Naive thymus-derived CD4-positive, alpha-beta T cell (primary cell): ENCODE data around the gene NRAS. TPM values are rescaled to one million over a fixed set of nuclear protein-coding genes. Genes with fewer than 3 reads are reported as not detected.

ENCODE experiments used
- ATAC-seq: fragments of 150-1000 bp; cut with Tn5 transposase; 2 replicates; pipeline ENCODE4 v1.10.0; 2021; ENCODE audit warnings: mild to moderate bottlenecking, moderate library complexity
- CTCF ChIA-PET: fragments of 350-600 bp; sonication (Branson Sonifier 250); formaldehyde crosslinking; loops from one replicate; lab custom pipeline; 2021; ENCODE audit warnings: antibody characterized with exemption; lab: Charles Lee
- POLR2A ChIA-PET: fragments of 350-600 bp; sonication (Branson Sonifier 250); formaldehyde crosslinking; loops from one replicate; lab custom pipeline; 2021; ENCODE audit warnings: antibody characterized with exemption, inconsistent platforms; lab: Charles Lee
- DNase-seq, 9 donors: peaks; one replicate each; pipeline versions ENCODE4 v3.0.0 to v3.0.0-alpha.2; 2020 to 2022; ENCODE audit warnings: mixed read lengths in 1 of 9
- H3K27ac ChIP-seq: one replicate; pipeline ENCODE4 v1.7.0; 2013; ENCODE audit warnings: mild to moderate bottlenecking, low read depth, low read length, moderate library complexity
- H3K27me3 ChIP-seq, 2 donors: one replicate each; pipeline ENCODE4 v1.7.0; 2013; ENCODE audit warnings: low read length in 2 of 2, mild to moderate bottlenecking in 2 of 2, moderate library complexity in 2 of 2; ENCODE audit not compliant: control insufficient read depth in 2 of 2, insufficient read depth in 2 of 2
- H3K36me3 ChIP-seq, 3 experiments: 1 replicate in 2 of 3; 2 replicates in 1 of 3; pipeline ENCODE4 v1.7.0; 2013; ENCODE audit warnings: low read length in 3 of 3, mild to moderate bottlenecking in 3 of 3, moderate library complexity in 1 of 3; ENCODE audit not compliant: insufficient read depth in 3 of 3, control insufficient read depth in 2 of 3
- H3K4me1 ChIP-seq, 2 donors: one replicate each; pipeline ENCODE4 v1.7.0; 2013; ENCODE audit warnings: low read length in 2 of 2, mild to moderate bottlenecking in 2 of 2, moderate library complexity in 1 of 2; ENCODE audit not compliant: control insufficient read depth in 2 of 2, insufficient read depth in 2 of 2
- H3K4me3 ChIP-seq: 2 replicates; pipeline ENCODE4 v1.7.0; 2013; ENCODE audit warnings: mild to moderate bottlenecking, low read length
- H3K9me3 ChIP-seq, 3 experiments: 1 replicate in 2 of 3; 2 replicates in 1 of 3; pipeline ENCODE4 v1.7.0; 2013; ENCODE audit warnings: low read length in 3 of 3; ENCODE audit not compliant: control insufficient read depth in 2 of 3
- H3K27ac Mint-ChIP-seq, 9 donors: one replicate each; pipeline ENCODE4 v1.8.0; 2020 to 2022; ENCODE audit warnings: mixed read lengths in 9 of 9, mild to moderate bottlenecking in 8 of 9, moderate library complexity in 5 of 9, inconsistent platforms in 2 of 9
- H3K27me3 Mint-ChIP-seq, 5 donors: one replicate each; pipeline ENCODE4 v1.8.0; 2021 to 2022; ENCODE audit warnings: mixed read lengths in 5 of 5, mild to moderate bottlenecking in 1 of 5
- H3K36me3 Mint-ChIP-seq, 5 donors: one replicate each; pipeline ENCODE4 v1.8.0; 2020 to 2022; ENCODE audit warnings: mixed read lengths in 5 of 5, mild to moderate bottlenecking in 3 of 5, inconsistent platforms in 1 of 5
- H3K4me1 Mint-ChIP-seq, 7 donors: one replicate each; pipeline ENCODE4 v1.8.0; 2020 to 2022; ENCODE audit warnings: mixed read lengths in 7 of 7, mild to moderate bottlenecking in 3 of 7, inconsistent platforms in 1 of 7
- H3K4me3 Mint-ChIP-seq, 10 donors: one replicate each; pipeline ENCODE4 v1.8.0; 2020 to 2022; ENCODE audit warnings: mild to moderate bottlenecking in 10 of 10, mixed read lengths in 10 of 10, moderate library complexity in 6 of 10, inconsistent platforms in 2 of 10
- H3K9me3 Mint-ChIP-seq, 11 donors: one replicate each; pipeline ENCODE4 v1.8.0; 2020 to 2022; ENCODE audit warnings: mixed read lengths in 11 of 11, mild to moderate bottlenecking in 4 of 11, inconsistent platforms in 1 of 11, moderate library complexity in 1 of 11
- intact Hi-C, 2 donors: fragments of 100-400 bp; cut with micrococcal nuclease; formaldehyde crosslinking; loops; one replicate each; pipeline ENCODE4 v1.15.1; 2023
- polyA plus RNA-seq, 2 donors: library from polyadenylated mRNA; unstranded; fragments of 300-500 nt; fragmentation: Illumina TruSeq; gene quantifications; one replicate each; pipeline ENCODE4 v1.2.3, GENCODE V29; 2021
- total RNA-seq, 6 experiments: library from RNA in 5 of 6; stranded (reverse) in 5 of 6; gene quantifications; 1 replicate in 5 of 6; 2 replicates in 1 of 6; pipeline ENCODE4 v1.2.3 and lab custom pipeline; 2021 to 2026

The NRAS gene
- total and polyA plus RNA-seq, 7 experiments from 2014 or later = 15.7 to 56.0 (median 23.4) TPM

DNA sequence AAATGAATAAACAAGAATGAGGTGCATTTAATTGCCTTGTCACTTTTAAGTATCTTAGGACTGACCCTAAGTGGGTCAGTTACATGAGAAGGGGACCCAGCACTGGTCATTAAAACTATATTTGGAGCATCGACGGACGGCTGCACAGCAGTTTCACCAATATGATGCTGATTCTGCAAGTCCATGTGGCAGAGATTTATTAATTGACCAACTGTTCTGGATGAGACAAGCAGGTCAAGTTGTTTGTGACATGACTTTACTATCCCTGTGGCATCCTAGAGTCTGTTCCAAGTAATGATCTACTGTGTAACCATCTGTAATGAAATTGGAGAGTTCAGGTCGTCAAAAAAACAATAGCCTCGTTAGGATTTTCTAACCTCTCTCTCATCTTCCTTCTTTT, 30.7 kb downstream of the NRAS start:
- no peak for ATAC-seq
- Mint-ChIP-seq H3K27me3 (peaks cover 29 to 61% (median 49%) of the 10 kb centered on the region in 5 donors), H3K9me3 (no peaks in the 10 kb centered on the region), H3K4me3 (no peak overlapping the region), H3K27ac (no peak overlapping the region), H3K4me1 (no peaks in the 10 kb centered on the region), H3K36me3 (no peaks in the 10 kb centered on the region)
- intact Hi-C loops = no loop called here
- no peak overlapping the region for H3K4me3 ChIP-seq
- ChIA-PET POLR2A (no interaction called here), CTCF (no interaction called here)
- H3K27me3 ChIP-seq = no peaks in the 10 kb centered on the region
- no peaks in the 10 kb centered on the region for H3K36me3 ChIP-seq
- H3K9me3 ChIP-seq = no peaks in the 10 kb centered on the region
- H3K27ac ChIP-seq = no peak overlapping the region
- H3K4me1 ChIP-seq = no peaks in the 10 kb centered on the region
- no peak for DNase-seq

DNA sequence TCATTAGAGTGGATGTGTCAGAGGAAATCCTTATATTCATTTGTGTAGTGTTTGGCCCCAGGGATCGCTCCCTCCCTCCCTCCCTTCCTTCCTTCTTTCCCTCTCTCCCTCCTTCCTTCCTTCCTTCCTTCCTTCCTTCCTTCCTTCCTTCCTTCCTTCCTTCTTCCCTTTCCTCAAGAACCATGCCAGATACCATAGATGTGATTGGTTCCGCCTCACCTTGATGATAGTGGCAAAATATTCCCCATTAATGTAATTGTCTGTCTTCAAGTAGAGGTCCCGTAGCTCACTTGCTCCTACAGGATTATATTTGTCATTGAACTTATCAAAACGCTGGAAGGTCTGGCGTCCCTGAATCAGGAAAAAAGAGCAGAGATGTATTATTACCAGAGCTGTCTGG, 38.9 kb downstream of the NRAS start:
- ChIA-PET CTCF (interaction anchor here (0.6 kb wide), 1 partner anchor 63 kb away, joined by 3 read pairs; no protein-coding TSS in a partner anchor), POLR2A (interaction anchor here (0.6 kb wide), 1 partner anchor 36 kb away, joined by 3 read pairs; no protein-coding TSS in a partner anchor)
- Histone ChIP-seq H3K27ac (no peak overlapping the region), H3K27me3 (no peaks in the 10 kb centered on the region), H3K36me3 (no peaks in the 10 kb centered on the region), H3K9me3 (no peaks in the 10 kb centered on the region), H3K4me3 (no peak overlapping the region), H3K4me1 (no peaks in the 10 kb centered on the region)
- Mint-ChIP-seq H3K9me3 (no peaks in the 10 kb centered on the region), H3K27me3 (peaks cover 12 to 46% (median 31%) of the 10 kb centered on the region in 5 donors), H3K27ac (no peak overlapping the region), H3K4me3 (no peak overlapping the region), H3K4me1 (no peaks in the 10 kb centered on the region), H3K36me3 (no peaks in the 10 kb centered on the region)
- ATAC-seq (no peak), DNase-seq (no peak)
- intact Hi-C loops = loop anchor here in 1 of 2 donors (10.0 kb wide), 1 partner anchor 863 kb away; the partner anchor contains the start of gene RSBN1

DNA sequence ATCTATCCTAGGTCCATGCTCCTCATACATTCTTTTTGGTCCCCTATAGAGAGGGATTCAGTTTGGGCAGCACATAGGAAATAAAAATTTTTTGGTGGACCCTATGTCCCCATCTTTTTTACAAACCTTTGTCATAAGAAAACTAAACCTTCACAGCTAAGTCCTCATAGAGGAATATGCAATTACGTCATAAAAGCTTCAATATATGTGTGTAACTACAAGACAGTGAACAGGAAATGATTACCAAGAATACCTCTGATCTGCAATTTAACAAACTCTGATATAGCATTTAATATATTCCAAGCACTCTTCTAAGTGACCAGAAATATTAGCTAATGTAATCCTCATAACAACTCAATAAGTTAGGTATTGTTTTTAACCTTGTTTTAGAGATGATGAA, 40.5 kb downstream of the NRAS start:
- ChIA-PET POLR2A (no interaction called here), CTCF (no interaction called here)
- Mint-ChIP-seq H3K27me3 (peaks cover 7 to 54% (median 30%) of the 10 kb centered on the region in 5 donors), H3K4me1 (peaks cover 0 to 4% (median 0%) of the 10 kb centered on the region in 7 donors), H3K27ac (no peak overlapping the region), H3K36me3 (no peaks in the 10 kb centered on the region), H3K4me3 (no peak overlapping the region), H3K9me3 (no peaks in the 10 kb centered on the region)
- ATAC-seq (no peak), DNase-seq (no peak)
- no peak overlapping the region for H3K27ac ChIP-seq
- no peaks in the 10 kb centered on the region for H3K27me3 ChIP-seq
- no peaks in the 10 kb centered on the region for H3K4me1 ChIP-seq
- intact Hi-C loops = loop anchor here in 1 of 2 donors (10.0 kb wide), 1 partner anchor 861 kb away; the partner anchor contains the start of gene RSBN1
- no peaks in the 10 kb centered on the region for H3K9me3 ChIP-seq
- no peak overlapping the region for H3K4me3 ChIP-seq
- no peaks in the 10 kb centered on the region for H3K36me3 ChIP-seq

DNA sequence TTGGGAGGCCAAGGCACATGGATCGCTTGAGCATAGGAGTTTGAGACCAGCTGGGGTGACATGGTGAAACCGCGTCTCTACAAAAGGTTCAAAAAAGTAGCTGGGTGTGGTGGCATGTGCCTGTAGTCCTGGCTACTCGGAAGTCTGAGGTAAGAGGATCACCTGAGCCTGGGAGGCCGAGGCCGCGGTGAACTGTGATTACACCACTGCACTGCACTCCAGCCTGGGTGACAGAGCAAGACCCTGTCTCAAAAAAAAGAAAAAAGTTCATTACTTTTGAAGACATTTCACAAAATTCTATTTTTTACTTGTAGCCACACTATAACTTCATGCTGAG, 44.7 kb downstream of the NRAS start:
- H3K27ac Mint-ChIP-seq = no peak overlapping the region
- peaks cover 7 to 61% (median 18%) of the 10 kb centered on the region in 5 donors for H3K27me3 Mint-ChIP-seq
- DNase-seq = no peak

DNA sequence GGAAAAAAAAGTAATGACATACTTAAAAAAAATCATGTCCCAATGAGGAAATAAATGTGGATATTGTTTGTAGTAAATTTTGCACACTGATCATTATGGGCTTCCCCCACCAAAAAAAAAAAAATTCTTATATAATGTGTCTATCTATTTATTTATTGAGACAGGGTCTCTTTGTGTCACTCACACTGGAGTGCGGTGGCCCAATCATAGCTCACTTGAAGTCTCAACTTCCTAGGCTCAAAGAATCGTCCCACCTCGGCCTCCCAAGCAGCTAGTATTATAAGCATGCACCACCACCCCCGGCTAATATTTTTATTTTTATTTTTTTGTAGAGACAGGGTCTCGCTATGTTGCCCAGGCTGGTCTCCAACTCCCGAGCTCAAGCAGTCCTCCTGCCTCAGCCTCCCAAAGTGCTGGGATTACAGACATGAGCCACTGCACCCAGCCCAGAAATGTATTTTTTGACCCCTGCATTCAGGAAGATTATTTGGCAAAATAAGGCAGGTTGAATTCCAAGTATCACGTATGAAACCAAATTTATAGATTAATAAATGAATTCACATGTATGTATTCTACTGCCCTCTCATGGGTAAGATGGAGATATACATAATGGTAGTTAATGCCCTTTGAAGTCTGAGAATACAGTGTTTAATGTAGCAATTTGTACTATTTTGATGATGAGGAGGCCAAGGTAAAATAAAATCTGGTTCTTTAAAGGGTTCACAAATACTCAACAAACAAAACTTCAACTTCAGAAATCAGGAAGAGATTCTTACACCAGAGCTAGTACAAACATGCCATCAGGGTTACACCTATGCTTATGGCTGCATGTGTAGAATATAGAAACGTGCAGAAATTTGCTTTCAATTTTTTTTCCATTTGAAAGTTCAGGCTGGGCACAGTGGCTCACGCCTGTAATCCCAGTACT, 45.3 kb downstream of the NRAS start:
- no peaks in the 10 kb centered on the region for H3K9me3 ChIP-seq
- H3K4me3 ChIP-seq = no peak overlapping the region
- H3K4me1 Mint-ChIP-seq = peaks cover 0 to 16% (median 9%) of the 10 kb centered on the region in 7 donors
- ChIA-PET CTCF (interaction anchor here (0.5 to 1.4 kb wide), 6 partner anchors 30 to 836 kb away, joined by 3 to 4 read pairs (median 3); partner anchors contain the start of gene OLFML3), POLR2A (interaction anchor here (0.8 to 1.2 kb wide), 2 partner anchors 86 to 91 kb away, joined by 4 to 6 read pairs; partner anchors contain the start of gene CSDE1)
- H3K36me3 ChIP-seq = no peaks in the 10 kb centered on the region
- DNase-seq = peak in 6 of 9 donors; percentile 5 to 27 (median 25)
- ATAC-seq = no peak
- no peaks in the 10 kb centered on the region for H3K4me1 ChIP-seq
- peaks cover 7 to 60% (median 15%) of the 10 kb centered on the region in 5 donors for H3K27me3 Mint-ChIP-seq
- H3K27ac ChIP-seq = no peak overlapping the region
- no peaks in the 10 kb centered on the region for H3K36me3 Mint-ChIP-seq
- peaks cover 0 to 1% (median 0%) of the 10 kb centered on the region in 11 donors for H3K9me3 Mint-ChIP-seq
- no peaks in the 10 kb centered on the region for H3K27me3 ChIP-seq
- H3K4me3 Mint-ChIP-seq = peak overlapping the region in 7 of 10 donors; percentile 30 to 98 (median 96)
- intact Hi-C loops = loop anchor here (2.0 to 10.0 kb wide), 6 partner anchors 46 to 1598 kb away; partner anchors contain the start of genes LRIG2 (in 1 of the 2), NRAS (in 1 of the 2), OLFML3 (in 1 of the 2) and RSBN1 (in 1 of the 2)
- no peak overlapping the region for H3K27ac Mint-ChIP-seq

More for the DNA sequence above, 44.7 kb downstream of the NRAS start:
- Mint-ChIP-seq H3K9me3 (peaks cover 0 to 1% (median 0%) of the 10 kb centered on the region in 11 donors), H3K36me3 (no peaks in the 10 kb centered on the region), H3K4me1 (peaks cover 0 to 16% (median 9%) of the 10 kb centered on the region in 7 donors), H3K4me3 (no peak overlapping the region)
- Histone ChIP-seq H3K36me3 (no peaks in the 10 kb centered on the region), H3K27ac (no peak overlapping the region), H3K4me1 (no peaks in the 10 kb centered on the region), H3K4me3 (no peak overlapping the region), H3K27me3 (no peaks in the 10 kb centered on the region), H3K9me3 (no peaks in the 10 kb centered on the region)
- CTCF ChIA-PET = interaction anchor here (0.6 to 1.4 kb wide), 5 partner anchors 31 to 837 kb away, joined by 3 to 4 read pairs (median 3); partner anchors contain the start of gene OLFML3
- POLR2A ChIA-PET = interaction anchor here (0.8 to 1.2 kb wide), 2 partner anchors 86 to 91 kb away, joined by 4 to 6 read pairs; partner anchors contain the start of gene CSDE1
- no peak for ATAC-seq
- intact Hi-C loops = loop anchor here (2.0 to 10.0 kb wide), 6 partner anchors 45 to 1599 kb away; partner anchors contain the start of genes LRIG2 (in 1 of the 2), NRAS (in 1 of the 2), OLFML3 (in 1 of the 2) and RSBN1 (in 1 of the 2)
